NB4 (cell line): ENCODE results near the gene GNB1L.

Experiments used
- MYC ChIP-seq: IDR thresholded peaks from 2 replicates; pipeline ENCODE4 v1.6.1; 2011; ENCODE audit warnings: low read depth, low read length
- POLR2A ChIP-seq: IDR thresholded peaks from 2 replicates; pipeline ENCODE4 v1.6.1; 2011; ENCODE audit warnings: mild to moderate bottlenecking; ENCODE audit not compliant: insufficient read length; ENCODE audit errors: extremely low read depth
- TF ChIP-seq, protein P1 (sequence below): IDR thresholded peaks from one replicate; pipeline ENCODE4 v1.5.1; 2012; ENCODE audit warnings: low read depth, low read length
- TF ChIP-seq, protein P2 (sequence below): IDR thresholded peaks from 2 replicates; pipeline ENCODE4 v1.6.1; 2011; ENCODE audit warnings: low read depth, low read length

DNA sequence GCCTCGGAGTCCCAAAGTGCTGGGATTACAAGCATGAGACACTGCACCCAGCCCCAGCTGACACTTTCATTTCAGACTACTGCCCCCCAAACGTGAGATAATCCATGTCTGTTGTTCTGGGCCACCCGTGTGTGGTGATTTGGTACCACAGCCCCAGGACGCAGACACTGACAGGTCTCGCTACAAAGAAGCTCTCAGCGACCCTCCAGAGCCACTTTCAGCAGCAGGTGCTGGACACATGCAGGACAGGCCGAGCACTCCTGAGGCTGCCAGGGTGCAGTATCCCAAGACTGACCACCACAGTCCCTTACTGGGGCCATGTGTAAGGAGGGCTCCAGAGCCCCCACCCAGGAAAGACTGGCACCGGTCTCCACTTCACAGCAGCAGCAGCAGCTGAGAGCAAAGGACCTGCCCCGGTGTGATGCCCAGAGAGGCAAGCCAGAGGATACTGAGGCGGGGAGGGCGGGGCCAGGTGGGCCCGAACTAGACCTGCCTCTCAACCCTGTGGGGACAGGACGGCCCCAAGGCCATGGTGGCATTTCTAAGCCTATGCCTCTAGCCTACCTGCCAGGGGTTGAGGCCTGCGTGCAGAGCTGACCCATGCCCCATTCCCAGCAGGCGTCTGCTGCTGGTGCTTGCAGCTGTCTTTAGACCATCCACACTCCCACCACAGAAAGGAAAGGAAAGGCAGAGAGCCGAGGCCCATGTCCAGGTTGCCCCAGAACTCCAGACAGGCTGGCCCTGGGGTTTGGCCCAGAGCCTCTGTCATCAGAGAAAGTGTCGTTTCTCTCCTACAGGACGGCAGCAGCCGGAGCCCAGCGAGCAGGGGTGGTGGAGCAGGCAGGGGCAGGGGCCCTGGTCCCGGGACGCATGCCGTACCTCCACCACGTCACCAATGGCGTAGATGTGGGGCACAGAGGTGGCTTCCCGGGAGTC is 28.0 kb upstream of the GNB1L start:
- TF ChIP-seq, protein P1, sequence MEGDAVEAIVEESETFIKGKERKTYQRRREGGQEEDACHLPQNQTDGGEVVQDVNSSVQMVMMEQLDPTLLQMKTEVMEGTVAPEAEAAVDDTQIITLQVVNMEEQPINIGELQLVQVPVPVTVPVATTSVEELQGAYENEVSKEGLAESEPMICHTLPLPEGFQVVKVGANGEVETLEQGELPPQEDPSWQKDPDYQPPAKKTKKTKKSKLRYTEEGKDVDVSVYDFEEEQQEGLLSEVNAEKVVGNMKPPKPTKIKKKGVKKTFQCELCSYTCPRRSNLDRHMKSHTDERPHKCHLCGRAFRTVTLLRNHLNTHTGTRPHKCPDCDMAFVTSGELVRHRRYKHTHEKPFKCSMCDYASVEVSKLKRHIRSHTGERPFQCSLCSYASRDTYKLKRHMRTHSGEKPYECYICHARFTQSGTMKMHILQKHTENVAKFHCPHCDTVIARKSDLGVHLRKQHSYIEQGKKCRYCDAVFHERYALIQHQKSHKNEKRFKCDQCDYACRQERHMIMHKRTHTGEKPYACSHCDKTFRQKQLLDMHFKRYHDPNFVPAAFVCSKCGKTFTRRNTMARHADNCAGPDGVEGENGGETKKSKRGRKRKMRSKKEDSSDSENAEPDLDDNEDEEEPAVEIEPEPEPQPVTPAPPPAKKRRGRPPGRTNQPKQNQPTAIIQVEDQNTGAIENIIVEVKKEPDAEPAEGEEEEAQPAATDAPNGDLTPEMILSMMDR, result no peak
- TF ChIP-seq POLR2A (no peak), MYC (no peak)
- TF ChIP-seq, protein P2, sequence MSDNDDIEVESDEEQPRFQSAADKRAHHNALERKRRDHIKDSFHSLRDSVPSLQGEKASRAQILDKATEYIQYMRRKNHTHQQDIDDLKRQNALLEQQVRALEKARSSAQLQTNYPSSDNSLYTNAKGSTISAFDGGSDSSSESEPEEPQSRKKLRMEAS, result no peak
